ENCODE measurements around the gene TMTC2.

The TMTC2 gene

GRCh38 chr12:82893896-82894295 is 207.2 kb downstream of the TMTC2 start:
- TF ChIP-seq, protein P1, sequence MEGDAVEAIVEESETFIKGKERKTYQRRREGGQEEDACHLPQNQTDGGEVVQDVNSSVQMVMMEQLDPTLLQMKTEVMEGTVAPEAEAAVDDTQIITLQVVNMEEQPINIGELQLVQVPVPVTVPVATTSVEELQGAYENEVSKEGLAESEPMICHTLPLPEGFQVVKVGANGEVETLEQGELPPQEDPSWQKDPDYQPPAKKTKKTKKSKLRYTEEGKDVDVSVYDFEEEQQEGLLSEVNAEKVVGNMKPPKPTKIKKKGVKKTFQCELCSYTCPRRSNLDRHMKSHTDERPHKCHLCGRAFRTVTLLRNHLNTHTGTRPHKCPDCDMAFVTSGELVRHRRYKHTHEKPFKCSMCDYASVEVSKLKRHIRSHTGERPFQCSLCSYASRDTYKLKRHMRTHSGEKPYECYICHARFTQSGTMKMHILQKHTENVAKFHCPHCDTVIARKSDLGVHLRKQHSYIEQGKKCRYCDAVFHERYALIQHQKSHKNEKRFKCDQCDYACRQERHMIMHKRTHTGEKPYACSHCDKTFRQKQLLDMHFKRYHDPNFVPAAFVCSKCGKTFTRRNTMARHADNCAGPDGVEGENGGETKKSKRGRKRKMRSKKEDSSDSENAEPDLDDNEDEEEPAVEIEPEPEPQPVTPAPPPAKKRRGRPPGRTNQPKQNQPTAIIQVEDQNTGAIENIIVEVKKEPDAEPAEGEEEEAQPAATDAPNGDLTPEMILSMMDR (IDR thresholded peaks at IDR 0.05; ENCODE audit: low read length) = no peak
- TF ChIP-seq EZH2 (IDR thresholded peaks at IDR 0.05; ENCODE audit: borderline replicate concordance, low read length) = no peak
- Histone ChIP-seq H3K27ac (ENCODE audit: low read depth, low read length, poor library complexity, severe bottlenecking) (no peak overlapping the region), H4K20me1 (ENCODE audit: insufficient read depth, low read length) (no peaks in the 10 kb centered on the region), H3K4me3 (ENCODE audit: low read depth, low read length, poor library complexity, severe bottlenecking) (no peak overlapping the region), H3K79me2 (ENCODE audit: insufficient read depth, low read length) (no peaks in the 10 kb centered on the region), H3K9me2 (ENCODE audit: low read depth, low read length) (no peaks in the 10 kb centered on the region), H3K36me3 (ENCODE audit: insufficient read depth, low read length) (no peaks in the 10 kb centered on the region), H3K27me3 (ENCODE audit: insufficient read depth, low read length) (no peaks in the 10 kb centered on the region), H3K9me3 (ENCODE audit: low read length) (no peaks in the 10 kb centered on the region), H3F3A (ENCODE audit: insufficient read depth, low read length) (no peaks in the 10 kb centered on the region), H2AFZ (ENCODE audit: low read length) (no peak overlapping the region), H3K4me2 (ENCODE audit: low read length) (no peak overlapping the region), H3K4me1 (ENCODE audit: insufficient read depth, low read length, severe bottlenecking) (no peaks in the 10 kb centered on the region), H3K9ac (ENCODE audit: low read length) (no peak overlapping the region)

GRCh38 chr12:82896277-82896676 is 209.6 kb downstream of the TMTC2 start:
- Histone ChIP-seq H3K36me3 (ENCODE audit: insufficient read depth, low read length) (no peaks in the 10 kb centered on the region), H4K20me1 (ENCODE audit: insufficient read depth, low read length) (no peaks in the 10 kb centered on the region), H3K4me1 (ENCODE audit: insufficient read depth, low read length, severe bottlenecking) (no peaks in the 10 kb centered on the region), H3K9me3 (ENCODE audit: low read length) (no peaks in the 10 kb centered on the region), H3K4me3 (ENCODE audit: low read depth, low read length, poor library complexity, severe bottlenecking) (no peak overlapping the region), H3K79me2 (ENCODE audit: insufficient read depth, low read length) (no peaks in the 10 kb centered on the region), H3F3A (ENCODE audit: insufficient read depth, low read length) (no peaks in the 10 kb centered on the region), H2AFZ (ENCODE audit: low read length) (no peak overlapping the region), H3K27ac (ENCODE audit: low read depth, low read length, poor library complexity, severe bottlenecking) (no peak overlapping the region), H3K9ac (ENCODE audit: low read length) (no peak overlapping the region), H3K4me2 (ENCODE audit: low read length) (no peak overlapping the region), H3K27me3 (ENCODE audit: insufficient read depth, low read length) (no peaks in the 10 kb centered on the region), H3K9me2 (ENCODE audit: low read depth, low read length) (no peaks in the 10 kb centered on the region)
- no peak for TF ChIP-seq EZH2 (IDR thresholded peaks at IDR 0.05; ENCODE audit: borderline replicate concordance, low read length)
- TF ChIP-seq, protein P1 (IDR thresholded peaks at IDR 0.05; ENCODE audit: low read length) = no peak

DNA sequence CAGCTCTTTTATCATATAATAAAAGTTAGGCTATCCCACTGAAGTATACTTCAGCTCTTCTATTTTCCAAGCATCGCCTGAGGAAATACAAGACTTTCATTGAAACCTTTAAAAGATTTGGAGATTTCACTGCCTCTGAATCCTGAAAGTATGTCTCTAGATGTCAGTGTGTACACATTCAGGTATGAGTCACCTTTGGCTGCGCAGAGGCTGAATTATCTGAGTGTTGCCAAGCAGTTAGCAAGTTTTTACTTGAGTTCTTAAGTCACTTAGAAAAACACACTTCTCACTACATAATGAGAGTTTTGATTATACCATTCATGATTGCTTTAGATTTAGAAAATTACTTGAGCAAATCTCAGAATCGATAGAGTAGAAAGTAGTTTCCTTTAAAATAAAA is 210.3 kb downstream of the TMTC2 start:
- no peaks in the 10 kb centered on the region for H3K79me2 ChIP-seq (ENCODE audit: insufficient read depth, low read length)
- H3F3A ChIP-seq (ENCODE audit: insufficient read depth, low read length) = no peaks in the 10 kb centered on the region
- no peaks in the 10 kb centered on the region for H4K20me1 ChIP-seq (ENCODE audit: insufficient read depth, low read length)
- TF ChIP-seq EZH2 (IDR thresholded peaks at IDR 0.05; ENCODE audit: borderline replicate concordance, low read length) = no peak
- H3K4me2 ChIP-seq (ENCODE audit: low read length) = no peak overlapping the region
- no peaks in the 10 kb centered on the region for H3K9me2 ChIP-seq (ENCODE audit: low read depth, low read length)
- H3K27me3 ChIP-seq (ENCODE audit: insufficient read depth, low read length) = no peaks in the 10 kb centered on the region
- no peak overlapping the region for H3K27ac ChIP-seq (ENCODE audit: low read depth, low read length, poor library complexity, severe bottlenecking)
- no peaks in the 10 kb centered on the region for H3K9me3 ChIP-seq (ENCODE audit: low read length)
- no peak overlapping the region for H3K9ac ChIP-seq (ENCODE audit: low read length)
- H2AFZ ChIP-seq (ENCODE audit: low read length) = no peak overlapping the region
- no peaks in the 10 kb centered on the region for H3K4me1 ChIP-seq (ENCODE audit: insufficient read depth, low read length, severe bottlenecking)
- no peaks in the 10 kb centered on the region for H3K36me3 ChIP-seq (ENCODE audit: insufficient read depth, low read length)
- H3K4me3 ChIP-seq (ENCODE audit: low read depth, low read length, poor library complexity, severe bottlenecking) = no peak overlapping the region

GRCh38 chr12:82898441-82898840 is 211.7 kb downstream of the TMTC2 start:
- Histone ChIP-seq H3F3A (ENCODE audit: insufficient read depth, low read length) (no peaks in the 10 kb centered on the region), H3K27ac (ENCODE audit: low read depth, low read length, poor library complexity, severe bottlenecking) (no peak overlapping the region), H3K79me2 (ENCODE audit: insufficient read depth, low read length) (no peaks in the 10 kb centered on the region), H3K9me2 (ENCODE audit: low read depth, low read length) (no peaks in the 10 kb centered on the region), H3K9me3 (ENCODE audit: low read length) (no peaks in the 10 kb centered on the region), H4K20me1 (ENCODE audit: insufficient read depth, low read length) (no peaks in the 10 kb centered on the region), H3K4me3 (ENCODE audit: low read depth, low read length, poor library complexity, severe bottlenecking) (no peak overlapping the region), H3K4me1 (ENCODE audit: insufficient read depth, low read length, severe bottlenecking) (no peaks in the 10 kb centered on the region), H3K36me3 (ENCODE audit: insufficient read depth, low read length) (no peaks in the 10 kb centered on the region), H3K27me3 (ENCODE audit: insufficient read depth, low read length) (no peaks in the 10 kb centered on the region), H3K9ac (ENCODE audit: low read length) (no peak overlapping the region), H2AFZ (ENCODE audit: low read length) (no peak overlapping the region), H3K4me2 (ENCODE audit: low read length) (no peak overlapping the region)
- TF ChIP-seq, protein P1 (IDR thresholded peaks at IDR 0.05; ENCODE audit: low read length) = no peak
- no peak for TF ChIP-seq EZH2 (IDR thresholded peaks at IDR 0.05; ENCODE audit: borderline replicate concordance, low read length)
